ENCODE data around the gene BMP8A.

DNA sequence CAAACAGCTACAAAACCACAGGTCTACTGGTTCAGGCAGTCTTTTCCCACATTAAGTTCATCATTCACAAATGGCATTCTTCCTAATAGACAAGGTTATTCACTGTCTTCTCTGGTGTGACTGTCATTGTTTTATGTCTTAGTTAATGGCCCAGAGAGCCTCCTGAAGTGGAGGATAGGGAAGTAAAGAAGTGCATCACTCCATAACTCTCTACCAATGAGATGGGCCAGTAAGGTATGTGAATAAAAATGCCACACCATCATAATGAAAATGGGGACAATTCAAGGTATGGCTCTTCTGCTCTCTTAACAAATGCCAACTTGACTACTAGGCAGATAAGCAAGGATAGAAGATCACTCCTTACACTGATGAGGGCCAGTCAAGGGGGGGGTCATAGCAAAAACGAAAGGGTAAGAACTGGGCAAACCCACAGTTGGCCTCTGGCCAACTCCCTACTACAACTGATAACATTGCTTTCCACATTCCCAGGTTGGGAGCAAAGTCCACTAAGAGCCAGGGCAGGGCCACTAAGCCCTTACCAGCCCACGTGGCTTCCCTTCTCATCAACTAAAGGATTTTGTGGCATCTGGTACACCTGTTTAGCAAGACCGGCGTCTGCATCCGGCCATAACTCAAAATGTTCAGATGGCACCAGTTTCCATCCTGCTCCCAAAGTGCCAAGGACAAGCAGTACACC is 75.2 kb downstream of the BMP8A start:
- TF ChIP-seq, protein P1, sequence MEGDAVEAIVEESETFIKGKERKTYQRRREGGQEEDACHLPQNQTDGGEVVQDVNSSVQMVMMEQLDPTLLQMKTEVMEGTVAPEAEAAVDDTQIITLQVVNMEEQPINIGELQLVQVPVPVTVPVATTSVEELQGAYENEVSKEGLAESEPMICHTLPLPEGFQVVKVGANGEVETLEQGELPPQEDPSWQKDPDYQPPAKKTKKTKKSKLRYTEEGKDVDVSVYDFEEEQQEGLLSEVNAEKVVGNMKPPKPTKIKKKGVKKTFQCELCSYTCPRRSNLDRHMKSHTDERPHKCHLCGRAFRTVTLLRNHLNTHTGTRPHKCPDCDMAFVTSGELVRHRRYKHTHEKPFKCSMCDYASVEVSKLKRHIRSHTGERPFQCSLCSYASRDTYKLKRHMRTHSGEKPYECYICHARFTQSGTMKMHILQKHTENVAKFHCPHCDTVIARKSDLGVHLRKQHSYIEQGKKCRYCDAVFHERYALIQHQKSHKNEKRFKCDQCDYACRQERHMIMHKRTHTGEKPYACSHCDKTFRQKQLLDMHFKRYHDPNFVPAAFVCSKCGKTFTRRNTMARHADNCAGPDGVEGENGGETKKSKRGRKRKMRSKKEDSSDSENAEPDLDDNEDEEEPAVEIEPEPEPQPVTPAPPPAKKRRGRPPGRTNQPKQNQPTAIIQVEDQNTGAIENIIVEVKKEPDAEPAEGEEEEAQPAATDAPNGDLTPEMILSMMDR (optimal IDR thresholded peaks at IDR 0.05 in 1 of 3, IDR thresholded peaks at IDR 0.05 in 1 of 3, conservative IDR thresholded peaks at IDR 0.05 in 1 of 3; ENCODE audit: extremely low read depth in 1 of 3, insufficient read depth in 2 of 3, low read length in 3 of 3), result no peak
- no peak for TF ChIP-seq EZH2 (IDR thresholded peaks at IDR 0.05; ENCODE audit: low read length)

Measured in keratinocyte (primary cell).